VCaP (cell line): Measurements from ENCODE around the gene DENND1A.

Experiments used
- H3K27ac ChIP-seq: fragments of 450-650 bp; 2 replicates; pipeline ENCODE4 v1.5.1; 2017
- CTCF ChIP-seq: fragments of 450-650 bp; conservative IDR thresholded peaks from 2 replicates; pipeline ENCODE4 v1.5.1; 2017; ENCODE audit warnings: mild to moderate bottlenecking, moderate library complexity

Gene DENND1A

GRCh38 chr9:123354806-123355508 lies 575.0 kb downstream of the DENND1A start:
- TF ChIP-seq CTCF: no peak
- H3K27ac ChIP-seq: no peak overlapping the region

- no peak overlapping the region for H3K27ac ChIP-seq
- TF ChIP-seq CTCF: peak; percentile 95
Measured at GRCh38 chr9:123353984-123354591, 575.8 kb downstream of the DENND1A start.

GRCh38 chr9:123353041-123353440 lies 576.9 kb downstream of the DENND1A start:
- no peak for TF ChIP-seq CTCF
- H3K27ac ChIP-seq: no peak overlapping the region

- TF ChIP-seq CTCF: no peak
- no peak overlapping the region; the same call in 1 of the 2 replicates for H3K27ac ChIP-seq
Measured at GRCh38 chr9:123350590-123351310, 579.2 kb downstream of the DENND1A start.

- H3K27ac ChIP-seq: peak overlapping the region; percentile 11; the same call in 1 of the 2 replicates
- TF ChIP-seq CTCF: peak; percentile 99
Measured at GRCh38 chr9:123349691-123350480, 580.0 kb downstream of the DENND1A start.

- peak overlapping the region; percentile 70; the same call in 1 of the 2 replicates for H3K27ac ChIP-seq
- TF ChIP-seq CTCF: no peak
Measured at GRCh38 chr9:123349033-123349432, 580.9 kb downstream of the DENND1A start.
